ENCODE measurements around the gene NUP210. TPM values are rescaled to one million over a fixed set of nuclear protein-coding genes. Genes with fewer than 3 reads are reported as not detected.

The NUP210 gene
- total RNA-seq, 4 donors from 2014 or later, result 1.7 to 3.6 (median 2.7) TPM

DNA sequence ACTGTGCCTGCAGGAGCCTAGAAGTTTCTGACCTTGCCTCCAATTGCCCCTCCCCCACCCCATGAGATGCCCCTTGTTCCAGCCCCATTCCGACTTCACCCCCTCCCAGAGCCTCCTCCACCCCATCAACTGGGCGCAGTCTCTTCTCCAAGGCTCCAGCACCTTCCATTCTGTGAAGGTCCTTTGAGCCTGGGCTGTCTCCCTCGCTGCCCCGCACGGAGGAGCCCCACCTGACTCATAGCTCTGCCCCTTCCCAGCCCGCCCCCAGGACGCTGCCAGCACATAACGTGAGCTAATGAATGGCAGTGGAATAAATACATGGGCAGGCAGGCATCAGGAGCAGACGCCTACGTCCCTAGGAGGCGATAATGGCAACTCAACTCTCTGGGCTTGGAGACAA, 113.1 kb downstream of the NUP210 start:
- intact Hi-C loops (cut with DNase I; ENCODE audit: low total_unique reads) (no loop called here), in situ Hi-C loops (cut with MboI; ENCODE audit: low sequenced_read_pairs in 4 of 4) (no loop called here)
- H3K27ac ChIP-seq, result no peak overlapping the region
- no peaks in the 10 kb centered on the region for H3K27me3 ChIP-seq
- no peak for DNase-seq
- ATAC-seq, result no peak
- H3K9me3 ChIP-seq, result no peaks in the 10 kb centered on the region
- no peaks in the 10 kb centered on the region for H3K36me3 ChIP-seq
- no peak for TF ChIP-seq POLR2A (IDR thresholded peaks at IDR 0.05)
- TF ChIP-seq, protein P1, sequence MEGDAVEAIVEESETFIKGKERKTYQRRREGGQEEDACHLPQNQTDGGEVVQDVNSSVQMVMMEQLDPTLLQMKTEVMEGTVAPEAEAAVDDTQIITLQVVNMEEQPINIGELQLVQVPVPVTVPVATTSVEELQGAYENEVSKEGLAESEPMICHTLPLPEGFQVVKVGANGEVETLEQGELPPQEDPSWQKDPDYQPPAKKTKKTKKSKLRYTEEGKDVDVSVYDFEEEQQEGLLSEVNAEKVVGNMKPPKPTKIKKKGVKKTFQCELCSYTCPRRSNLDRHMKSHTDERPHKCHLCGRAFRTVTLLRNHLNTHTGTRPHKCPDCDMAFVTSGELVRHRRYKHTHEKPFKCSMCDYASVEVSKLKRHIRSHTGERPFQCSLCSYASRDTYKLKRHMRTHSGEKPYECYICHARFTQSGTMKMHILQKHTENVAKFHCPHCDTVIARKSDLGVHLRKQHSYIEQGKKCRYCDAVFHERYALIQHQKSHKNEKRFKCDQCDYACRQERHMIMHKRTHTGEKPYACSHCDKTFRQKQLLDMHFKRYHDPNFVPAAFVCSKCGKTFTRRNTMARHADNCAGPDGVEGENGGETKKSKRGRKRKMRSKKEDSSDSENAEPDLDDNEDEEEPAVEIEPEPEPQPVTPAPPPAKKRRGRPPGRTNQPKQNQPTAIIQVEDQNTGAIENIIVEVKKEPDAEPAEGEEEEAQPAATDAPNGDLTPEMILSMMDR (IDR thresholded peaks at IDR 0.05 in 4 of 5, conservative IDR thresholded peaks at IDR 0.05 in 1 of 5), result no peak
- H3K4me3 ChIP-seq, result no peak overlapping the region
- H3K4me1 ChIP-seq, result no peaks in the 10 kb centered on the region

DNA sequence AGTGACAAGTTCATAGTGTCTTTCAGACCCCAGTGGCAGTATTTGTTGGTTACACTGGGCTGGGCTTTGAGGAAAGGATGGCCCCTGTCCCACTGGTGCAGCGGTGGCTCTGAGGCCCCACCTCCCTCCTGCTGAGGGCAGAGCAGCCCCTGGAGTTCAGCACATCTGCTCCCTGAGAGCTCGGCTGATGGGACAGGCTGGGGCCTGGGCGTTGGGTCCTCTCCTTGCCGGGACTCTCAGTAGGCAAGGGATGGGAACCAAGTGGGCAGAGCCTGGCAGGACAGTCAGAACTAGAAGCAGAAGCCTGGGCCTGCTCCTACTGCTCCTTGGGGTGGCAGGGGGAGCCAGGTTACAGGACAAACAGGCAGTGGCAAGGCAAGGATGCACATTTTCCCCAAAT, 114.5 kb downstream of the NUP210 start:
- Histone ChIP-seq H3K36me3 (no peaks in the 10 kb centered on the region), H3K9me3 (no peaks in the 10 kb centered on the region), H3K27ac (no peak overlapping the region), H3K27me3 (no peaks in the 10 kb centered on the region), H3K4me3 (no peak overlapping the region), H3K4me1 (no peaks in the 10 kb centered on the region)
- TF ChIP-seq POLR2A (IDR thresholded peaks at IDR 0.05), result no peak
- TF ChIP-seq, protein P1 (IDR thresholded peaks at IDR 0.05 in 4 of 5, conservative IDR thresholded peaks at IDR 0.05 in 1 of 5), result no peak
- ATAC-seq, result no peak
- in situ Hi-C loops (cut with MboI; ENCODE audit: low sequenced_read_pairs in 4 of 4), result no loop called here
- intact Hi-C loops (cut with DNase I; ENCODE audit: low total_unique reads), result no loop called here
- DNase-seq, result no peak

DNA sequence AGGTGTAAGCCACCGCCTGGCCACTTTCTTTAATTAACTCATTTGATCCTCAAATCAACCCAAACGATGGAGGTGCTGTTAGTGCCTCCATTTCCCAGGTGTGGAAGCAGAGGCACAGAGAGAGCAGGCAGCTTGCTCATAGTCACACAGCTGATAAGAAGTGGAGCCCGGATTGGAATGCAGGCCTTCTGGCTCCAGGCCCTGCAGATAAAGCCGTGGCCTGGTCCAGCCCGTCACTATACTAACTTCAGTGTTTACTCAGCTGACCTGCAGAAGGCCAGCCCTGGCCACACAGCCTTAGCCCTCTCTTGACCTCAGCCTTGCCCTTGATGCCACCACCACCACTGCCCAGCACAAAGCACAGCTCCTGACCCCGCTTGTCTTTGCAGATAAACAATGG, 116.7 kb downstream of the NUP210 start:
- Histone ChIP-seq H3K27ac (no peak overlapping the region), H3K36me3 (no peaks in the 10 kb centered on the region), H3K9me3 (no peaks in the 10 kb centered on the region), H3K4me3 (no peak overlapping the region), H3K4me1 (no peaks in the 10 kb centered on the region), H3K27me3 (no peaks in the 10 kb centered on the region)
- no peak for TF ChIP-seq POLR2A (IDR thresholded peaks at IDR 0.05)
- TF ChIP-seq, protein P1 (IDR thresholded peaks at IDR 0.05 in 4 of 5, conservative IDR thresholded peaks at IDR 0.05 in 1 of 5), result no peak
- in situ Hi-C loops (cut with MboI; ENCODE audit: low sequenced_read_pairs in 4 of 4), result no loop called here
- ATAC-seq (no peak), DNase-seq (no peak)
- intact Hi-C loops (cut with DNase I; ENCODE audit: low total_unique reads), result no loop called here

DNA sequence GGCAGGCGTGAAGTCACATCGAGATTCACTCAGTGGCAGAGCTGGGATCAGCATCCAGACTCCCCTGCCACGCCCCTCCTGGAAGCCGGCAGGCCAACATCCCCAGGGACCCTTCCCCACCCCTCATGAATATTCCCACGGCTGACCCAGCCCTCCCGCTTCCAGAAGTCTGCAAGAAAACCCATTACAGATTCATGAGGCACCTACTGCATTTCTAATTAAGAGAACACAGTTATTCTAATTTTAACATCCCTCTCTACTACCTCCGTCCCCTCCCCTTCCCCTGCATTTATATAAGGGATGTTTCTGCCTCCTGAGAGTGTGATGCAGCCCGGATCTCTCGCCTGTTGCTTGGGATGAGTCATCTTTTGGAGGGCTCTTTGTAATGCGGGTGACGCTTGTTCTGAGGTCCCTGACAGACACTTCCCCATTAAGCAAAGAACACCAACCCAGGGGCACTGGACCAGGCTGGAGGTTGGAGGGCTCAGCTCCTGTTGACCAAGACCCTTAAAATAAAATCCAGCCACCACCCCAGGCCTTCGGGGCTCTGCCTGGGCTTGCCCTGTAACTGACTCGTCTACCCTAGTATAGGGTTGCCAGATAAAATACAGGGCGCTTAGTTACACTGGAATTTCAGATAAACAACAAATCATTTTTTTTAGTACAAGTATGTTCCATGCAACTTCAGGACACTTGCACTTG, 118.7 kb downstream of the NUP210 start:
- DNase-seq, result no peak
- TF ChIP-seq, protein P1 (IDR thresholded peaks at IDR 0.05 in 4 of 5, conservative IDR thresholded peaks at IDR 0.05 in 1 of 5), result no peak
- TF ChIP-seq POLR2A (IDR thresholded peaks at IDR 0.05), result no peak
- no peaks in the 10 kb centered on the region for H3K36me3 ChIP-seq
- no peaks in the 10 kb centered on the region for H3K4me1 ChIP-seq
- in situ Hi-C loops (cut with MboI; ENCODE audit: low sequenced_read_pairs in 4 of 4) (no loop called here), intact Hi-C loops (cut with DNase I; ENCODE audit: low total_unique reads) (no loop called here)
- ATAC-seq, result no peak
- H3K27ac ChIP-seq, result no peak overlapping the region
- H3K9me3 ChIP-seq, result no peaks in the 10 kb centered on the region
- no peak overlapping the region for H3K4me3 ChIP-seq
- peaks cover 0 to 3% (median 0%) of the 10 kb centered on the region in 3 donors for H3K27me3 ChIP-seq
